DMS79 treated with DMSO at 0.1 percent for 48 hours (cell line): ENCODE data around the gene BRSK2.
"Not testable (repeated sequence)": the region's sequence is repeated elsewhere in the genome, so short reads cannot be mapped to it uniquely, and the experiment has no call there.

Experiments
- DNase-seq: peaks from one replicate; lab custom pipeline; 2025; lab: John Stamatoyannopoulos, UW

The BRSK2 gene

GRCh38 chr11:1354125-1354938 is 35.4 kb upstream of the BRSK2 start:
- DNase-seq = no peak

DNA sequence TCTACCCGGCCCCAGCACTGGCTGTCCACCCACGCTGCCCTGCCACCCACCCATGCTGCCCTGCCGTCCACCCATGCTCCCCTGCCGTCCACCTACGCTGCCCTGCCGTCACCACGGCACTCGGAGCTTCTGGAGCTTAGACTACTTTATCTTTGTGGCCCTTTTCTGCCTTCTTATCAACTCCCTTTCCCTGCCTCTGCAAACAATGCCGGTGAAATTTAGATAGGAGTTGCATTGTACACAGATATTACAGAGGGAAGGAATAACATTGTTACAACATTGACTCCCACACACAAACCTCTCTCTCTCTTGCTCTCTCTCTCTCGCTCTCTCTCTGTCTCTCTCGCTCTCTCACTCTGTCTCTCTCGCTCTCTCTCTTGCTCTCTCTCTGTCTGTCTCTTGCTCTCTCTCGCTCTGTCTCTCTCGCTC is 33.7 kb upstream of the BRSK2 start:
- no peak for DNase-seq

GRCh38 chr11:1356478-1356960 is 33.2 kb upstream of the BRSK2 start:
- no peak for DNase-seq

- no peak for DNase-seq
Observed at GRCh38 chr11:1358286-1358685, 31.4 kb upstream of the BRSK2 start.

DNA sequence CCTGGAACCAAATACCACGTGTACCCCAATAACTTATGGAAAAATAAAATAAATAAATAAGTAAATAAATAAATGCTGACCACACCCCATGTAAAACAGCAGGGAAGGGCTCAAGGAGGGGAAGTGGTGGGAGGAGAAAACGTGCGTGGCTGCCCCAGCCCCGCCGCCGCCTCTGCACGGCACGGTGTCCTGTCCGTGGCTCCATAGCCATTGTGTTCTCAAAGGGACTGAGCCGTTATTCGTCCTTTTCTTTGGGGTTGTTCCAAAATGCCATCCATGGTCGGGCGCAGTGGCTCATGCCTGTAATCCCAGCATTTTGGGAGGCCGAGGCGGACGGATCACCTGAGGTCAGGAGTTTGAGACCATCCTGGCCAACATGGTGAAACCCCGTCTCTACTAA is 30.8 kb upstream of the BRSK2 start:
- not testable (repeated sequence) for DNase-seq

DNA sequence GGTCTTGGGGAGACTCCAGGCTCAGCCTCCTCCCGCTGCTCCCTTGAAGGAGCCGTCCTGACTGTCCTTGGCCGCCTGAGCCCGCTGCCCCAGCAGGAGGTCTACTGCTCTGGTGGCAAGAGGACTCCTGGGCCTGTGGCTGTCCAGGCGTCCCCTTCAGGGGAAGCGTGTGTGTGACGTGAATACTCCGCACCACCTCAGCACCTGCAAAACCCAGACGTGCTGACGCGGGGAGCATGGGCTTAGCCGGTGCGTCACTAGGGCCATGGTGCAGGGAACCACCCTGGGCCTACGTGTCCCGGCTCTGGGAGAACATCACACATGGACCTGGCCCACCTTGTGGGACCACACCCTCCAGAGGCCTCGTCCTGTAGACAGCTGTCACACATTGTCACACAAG is 30.2 kb upstream of the BRSK2 start:
- DNase-seq = no peak

GRCh38 chr11:1360181-1360834 is 29.4 kb upstream of the BRSK2 start:
- no peak for DNase-seq

DNA sequence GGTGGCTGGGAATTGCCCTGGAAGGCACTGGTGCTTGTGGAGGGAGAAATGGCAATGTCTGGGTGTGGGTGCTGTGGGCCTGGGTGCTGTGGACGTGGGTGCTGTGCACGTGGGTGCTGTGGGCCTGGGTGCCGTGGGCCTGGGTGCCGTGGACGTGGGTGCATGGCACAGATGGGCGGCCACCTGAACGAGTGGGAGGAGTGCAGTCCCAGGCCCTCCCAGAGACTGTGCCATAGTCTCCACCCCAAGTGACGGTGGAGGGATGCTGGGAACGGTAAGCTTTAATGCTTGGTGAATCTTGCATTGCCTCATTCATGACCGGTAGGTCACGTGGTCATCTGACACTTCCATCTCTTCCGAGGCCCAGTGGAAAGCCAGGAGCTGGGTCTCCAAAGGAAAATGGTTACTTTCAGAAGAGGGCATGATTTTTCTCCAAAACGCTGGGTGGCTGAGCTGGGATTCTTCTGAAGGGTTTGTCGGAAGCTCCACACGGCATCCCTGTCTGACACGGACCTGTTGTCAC is 28.8 kb upstream of the BRSK2 start:
- no peak for DNase-seq

GRCh38 chr11:1361882-1362281 is 27.9 kb upstream of the BRSK2 start:
- DNase-seq = no peak

GRCh38 chr11:1367721-1368120 is 22.0 kb upstream of the BRSK2 start:
- DNase-seq = peak; percentile 26

DNA sequence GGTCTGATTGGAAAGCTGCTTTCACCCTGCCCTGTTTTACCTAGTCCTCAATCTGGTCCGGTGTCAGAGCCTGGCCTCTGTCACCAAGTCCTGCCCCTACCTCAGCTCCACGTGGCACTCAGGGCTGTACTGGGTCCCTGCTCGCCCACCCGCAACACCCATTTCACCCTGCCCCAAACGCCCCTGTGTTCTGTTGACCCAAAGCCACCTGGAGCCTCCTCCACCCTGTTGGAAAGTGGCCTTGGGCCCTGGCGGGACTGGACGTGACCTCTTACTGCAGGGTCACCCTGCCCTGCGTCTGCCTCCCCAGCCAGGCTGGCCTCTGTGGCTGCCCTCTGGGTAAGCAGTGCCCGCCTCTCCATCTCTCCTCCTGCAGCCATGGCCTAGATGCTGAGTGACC is 21.5 kb upstream of the BRSK2 start:
- no peak for DNase-seq

- no peak for DNase-seq
Observed at GRCh38 chr11:1368966-1369365, 20.8 kb upstream of the BRSK2 start.

DNA sequence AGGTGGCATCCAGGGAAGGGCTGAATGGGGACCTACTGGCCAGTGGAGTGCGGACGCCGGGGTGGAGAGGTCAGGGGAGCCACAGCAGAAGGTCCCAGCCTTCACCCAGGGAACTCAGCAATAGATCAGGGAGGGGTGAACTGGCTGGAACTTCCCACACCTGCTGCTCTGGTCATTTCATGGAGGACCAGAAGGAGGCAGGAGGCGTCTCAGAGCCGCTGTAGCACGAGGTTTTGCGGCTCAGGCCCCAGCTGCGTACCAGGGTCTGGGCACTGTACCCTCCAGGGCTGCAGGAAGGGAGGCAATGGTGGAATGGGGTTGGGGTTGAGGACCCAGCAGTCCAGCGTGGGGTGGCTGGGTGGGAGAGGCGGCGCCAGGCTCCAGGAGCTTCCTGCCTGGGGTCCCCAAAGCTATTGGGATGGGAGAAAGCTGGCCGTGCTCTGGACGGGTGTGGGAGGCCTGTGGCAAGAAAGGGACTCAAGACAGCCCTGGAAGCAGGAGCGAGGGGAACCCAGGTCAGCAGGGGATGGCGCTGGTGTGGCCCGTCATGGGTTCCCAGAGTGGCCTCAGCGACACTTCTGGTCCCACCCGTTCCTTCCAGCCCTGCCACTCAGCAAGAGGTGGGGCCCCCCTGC is 20.2 kb upstream of the BRSK2 start:
- DNase-seq = no peak

DNA sequence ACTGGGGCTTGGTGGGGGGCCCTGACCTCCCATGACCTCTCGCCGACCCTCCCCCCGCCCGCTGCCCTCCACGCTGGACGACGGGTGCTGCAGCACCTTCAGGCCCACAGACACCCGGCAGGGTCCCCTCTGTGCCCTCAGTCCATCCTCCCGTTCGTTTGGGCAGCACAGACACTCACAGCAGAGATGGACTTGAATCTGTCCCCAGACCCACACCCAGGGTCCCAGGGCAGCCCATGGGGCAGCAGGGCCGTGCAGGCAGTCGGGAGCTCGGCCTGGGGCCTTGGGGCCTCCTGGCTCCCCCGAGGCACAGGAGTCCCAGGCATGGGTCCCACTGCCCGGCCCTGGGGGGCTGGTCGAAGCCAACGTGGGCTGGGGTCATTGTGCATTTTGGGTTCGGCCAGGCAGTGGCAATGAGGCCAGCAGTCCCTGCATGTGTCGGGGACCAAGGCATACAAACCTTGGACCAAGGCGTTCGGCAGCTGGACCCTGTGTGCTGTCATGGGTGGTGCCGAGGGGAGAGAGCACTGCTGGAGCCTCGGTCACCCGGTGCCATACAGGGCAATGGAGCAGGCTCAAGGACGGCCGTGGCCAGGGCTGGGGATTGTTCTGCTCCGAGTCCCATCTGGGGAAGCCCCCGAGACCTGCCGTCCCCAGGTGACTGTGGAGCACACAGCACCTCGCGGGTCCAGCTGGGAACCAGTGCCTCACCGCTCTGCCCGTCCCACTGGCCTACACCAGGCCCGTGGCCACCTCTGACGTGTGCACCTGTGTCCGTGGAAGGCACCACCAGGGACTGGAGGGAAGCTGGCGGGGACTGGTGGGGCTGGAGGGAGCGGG is 19.3 kb upstream of the BRSK2 start:
- DNase-seq = no peak

DNA sequence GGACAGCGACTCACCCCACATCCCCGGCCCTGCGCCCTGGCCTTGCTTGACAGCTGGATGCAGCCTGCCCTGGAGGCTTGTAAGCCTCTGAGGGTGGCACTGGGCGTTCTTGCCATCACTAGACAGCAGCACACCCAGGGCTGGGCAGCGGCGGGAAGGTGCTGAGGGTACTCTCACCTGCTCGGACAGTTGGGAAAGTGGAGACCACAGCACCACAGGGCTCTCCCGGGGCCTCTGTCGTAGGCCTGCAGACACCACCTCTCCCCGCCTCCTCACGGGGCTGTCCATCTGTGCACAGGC is 18.8 kb upstream of the BRSK2 start:
- DNase-seq = no peak

GRCh38 chr11:1371377-1371776 is 18.4 kb upstream of the BRSK2 start:
- DNase-seq = no peak

DNA sequence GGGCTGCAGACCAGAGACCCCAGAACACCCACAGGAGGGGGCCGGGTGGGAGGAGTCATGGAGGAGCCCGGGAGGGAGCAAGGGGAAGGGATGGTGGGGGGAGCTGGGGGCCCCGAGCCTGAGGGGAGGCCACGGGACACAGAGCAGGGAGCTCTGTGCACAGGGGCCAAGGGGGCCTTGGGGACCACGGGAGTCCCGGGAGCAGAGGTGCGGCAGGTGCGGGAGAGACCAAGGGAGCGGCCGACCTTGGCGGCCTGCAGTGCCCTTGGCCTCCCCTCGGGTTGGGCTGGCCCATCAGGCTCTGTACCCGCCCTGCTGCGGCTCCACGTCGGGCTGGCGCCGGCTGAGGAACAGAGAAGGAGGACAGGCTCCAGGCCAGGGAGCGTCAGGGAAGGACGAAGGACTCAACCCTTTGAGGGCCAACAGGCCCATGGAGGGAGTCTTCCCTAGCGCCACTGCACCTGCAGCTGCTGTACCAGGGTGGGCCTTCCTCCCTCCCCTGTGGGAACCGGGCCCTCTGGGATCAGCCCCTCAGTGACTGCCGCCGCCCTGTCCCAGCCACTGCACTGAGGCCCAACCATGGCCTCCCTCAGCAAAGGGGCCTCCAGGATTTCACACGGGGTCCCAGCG is 17.8 kb upstream of the BRSK2 start:
- no peak for DNase-seq

DNA sequence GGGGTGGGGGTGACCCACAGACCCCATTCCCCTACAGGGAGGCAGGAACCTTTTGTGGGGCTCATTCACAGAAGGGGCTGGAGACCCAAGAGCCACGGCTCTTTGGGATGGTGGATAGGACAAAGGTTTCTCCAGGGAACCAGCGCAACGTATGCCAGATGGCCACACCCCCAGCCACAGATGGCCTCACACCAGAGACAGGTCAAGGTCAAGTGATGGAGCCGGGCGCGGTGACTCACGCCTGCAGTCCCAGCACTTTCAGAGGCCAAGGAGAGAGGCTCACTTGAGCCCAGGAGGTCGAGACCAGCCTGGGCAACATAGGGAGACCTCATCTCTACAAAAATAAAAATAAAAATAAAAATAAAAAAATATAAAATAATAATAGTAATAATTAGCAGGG is 17.1 kb upstream of the BRSK2 start:
- no peak for DNase-seq

DNA sequence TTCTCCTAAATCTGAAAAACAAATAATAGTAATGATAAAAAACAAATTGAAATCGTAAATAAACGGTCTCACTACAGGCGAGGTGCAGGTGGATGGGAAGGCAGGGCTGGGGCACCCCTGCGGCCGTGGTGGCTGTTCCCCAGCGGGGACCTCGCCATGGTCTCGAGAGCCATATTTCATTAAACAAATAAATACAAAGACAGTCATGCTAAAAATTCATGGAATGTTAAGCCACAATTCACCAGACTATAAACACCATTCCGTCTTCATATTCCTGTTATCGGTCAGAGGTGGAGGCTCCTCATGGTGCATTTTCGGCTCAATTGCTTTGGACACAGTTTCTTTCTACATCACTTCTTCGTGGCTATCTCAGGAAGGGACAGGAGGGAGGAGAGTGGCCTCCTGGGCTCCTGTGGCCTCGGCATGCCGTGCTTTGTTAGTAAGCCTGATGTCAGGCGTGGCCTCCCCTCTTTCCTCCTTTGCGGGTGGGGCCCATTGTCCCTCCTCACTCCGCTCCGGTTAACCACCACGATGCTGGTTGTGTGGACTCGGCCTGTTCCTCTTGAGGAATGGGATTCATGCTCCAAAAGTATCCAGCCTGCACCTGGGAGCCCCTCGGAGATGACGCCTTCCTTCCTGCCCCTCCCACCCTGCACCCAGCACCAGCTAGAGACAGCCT is 16.1 kb upstream of the BRSK2 start:
- no peak for DNase-seq

- DNase-seq = no peak
Observed at GRCh38 chr11:1375161-1375954, 14.4 kb upstream of the BRSK2 start.
